HepG2 (cell line): ENCODE results near the gene AFDN. TPM values are rescaled to one million over a fixed set of nuclear protein-coding genes. Genes with fewer than 3 reads are reported as not detected.

Source experiments
- ATAC-seq: fragments of 200-7000 bp; cut with Tn5 transposase; 3 replicates; pipeline ENCODE4 v1.9.1; 2020; ENCODE audit warnings: mild to moderate bottlenecking, moderate library complexity
- BruUV-seq: library from RNA; stranded (reverse); fragments of 400-500 nt; replicated peaks from 2 replicates; lab custom pipeline; 2021; lab: Mats Ljungman, UMichigan
- CTCF ChIA-PET: fragments of 300-600 bp; formaldehyde crosslinking; extraction: SDS; loops from one replicate; lab custom pipeline; 2021; ENCODE audit warnings: low total read pairs, inconsistent platforms, low intra/inter-chr PET ratio; lab: Yijun Ruan, JAX
- POLR2A ChIA-PET: fragments of 350-600 bp; sonication (Branson Sonifier 250); formaldehyde crosslinking; loops from one replicate; lab custom pipeline; 2020; ENCODE audit warnings: antibody characterized with exemption, inconsistent platforms; lab: Yijun Ruan, JAX
- DNase-seq: peaks from one replicate; pipeline ENCODE4 v3.0.0-alpha.2; 2015; ENCODE audit warnings: low spot score
- FAIRE-seq: peaks from 3 replicates; lab custom pipeline; 2011; peaks lifted over from hg19 to GRCh38; lab: Jason Lieb, UNC
- H2AFZ ChIP-seq: one replicate; pipeline ENCODE4 v1.6.1; 2011; ENCODE audit warnings: low read length, inconsistent platforms
- H3K27ac ChIP-seq: fragments of 300-600 bp; 3 replicates; pipeline ENCODE4 v1.8.0; 2011; ENCODE audit warnings: mixed run types, mild to moderate bottlenecking, mixed read lengths, low read length, inconsistent platforms; ENCODE audit not compliant: insufficient read depth; ENCODE audit errors: extremely low read length
- H3K27me3 ChIP-seq, 2 experiments: fragments of 200-600 bp in 1 of 2; 2 replicates in 1 of 2; 3 replicates in 1 of 2; pipeline versions ENCODE4 v1.6.0 to v1.8.0; 2011; ENCODE audit warnings: low read length in 2 of 2, mild to moderate bottlenecking in 2 of 2, moderate library complexity in 2 of 2, inconsistent platforms in 1 of 2; ENCODE audit not compliant: insufficient read depth in 2 of 2, control insufficient read depth in 1 of 2
- H3K36me3 ChIP-seq, 2 experiments: fragments of 200-600 bp in 1 of 2; replicated peaks in 1 of 2; 2 replicates in 1 of 2; 3 replicates in 1 of 2; pipeline versions ENCODE4 v1.5.1 to v1.8.0; 2011; ENCODE audit warnings: low read length in 2 of 2, inconsistent platforms in 1 of 2; ENCODE audit not compliant: insufficient read depth in 2 of 2, control insufficient read depth in 1 of 2
- H3K4me1 ChIP-seq: 2 replicates; pipeline ENCODE4 v1.5.1; 2012; ENCODE audit warnings: low read length, inconsistent platforms; ENCODE audit not compliant: insufficient read depth
- H3K4me2 ChIP-seq: 2 replicates; pipeline ENCODE4 v1.6.0; 2011; ENCODE audit warnings: low read depth, low read length, inconsistent platforms
- H3K4me3 ChIP-seq, 3 experiments: fragments of 200-600 bp in 1 of 3; sonication (generic), shearing (Covaris generic) in 1 of 3; replicated peaks in 1 of 3; 2 replicates each; pipeline ENCODE4 v1.5.1; 2011 to 2016; ENCODE audit warnings: low read length in 3 of 3, inconsistent platforms in 2 of 3, low read depth in 2 of 3, mild to moderate bottlenecking in 2 of 3, control low read depth in 1 of 3, mixed read lengths in 1 of 3; ENCODE audit not compliant: insufficient read depth in 1 of 3
- H3K79me2 ChIP-seq: one replicate; pipeline ENCODE4 v1.6.1; 2011; ENCODE audit warnings: low read length, inconsistent platforms; ENCODE audit not compliant: insufficient read depth
- H3K9ac ChIP-seq: 2 replicates; pipeline ENCODE4 v1.6.0; 2011; ENCODE audit warnings: mild to moderate bottlenecking, low read depth, low read length, inconsistent platforms; ENCODE audit not compliant: insufficient read depth
- H3K9me3 ChIP-seq: 2 replicates; pipeline ENCODE4 v1.5.1; 2012; ENCODE audit warnings: mild to moderate bottlenecking, low read length
- H4K20me1 ChIP-seq: 2 replicates; pipeline ENCODE4 v1.6.0; 2011; ENCODE audit warnings: inconsistent platforms, mild to moderate bottlenecking, low read length, moderate library complexity; ENCODE audit not compliant: insufficient read depth
- CEBPG ChIP-seq: IDR thresholded peaks from 2 replicates; pipeline ENCODE4 v1.6.1; 2016
- MED1 ChIP-seq: sonication (generic); formaldehyde crosslinking; IDR thresholded peaks from 2 replicates; pipeline ENCODE4 v1.4.0; 2020; ENCODE audit warnings: missing genetic modification reagents
- SKI ChIP-seq: fragments of 450-650 bp; IDR thresholded peaks from one replicate; pipeline ENCODE4 v1.6.1; 2018; ENCODE audit warnings: mild to moderate bottlenecking; ENCODE audit not compliant: partially characterized antibody
- SRSF1 ChIP-seq: fragments of 200-400 bp; formaldehyde crosslinking; optimal IDR thresholded peaks from 2 replicates; pipeline ENCODE3; 2017; ENCODE audit warnings: mild to moderate bottlenecking, low read depth, low read length, moderate library complexity
- ZFP37 ChIP-seq: sonication (generic); formaldehyde crosslinking; IDR thresholded peaks from 2 replicates; pipeline ENCODE4 v1.4.0; 2020; ENCODE audit warnings: missing genetic modification reagents, borderline replicate concordance
- ZNF557 ChIP-seq: sonication (generic); formaldehyde crosslinking; IDR thresholded peaks from 2 replicates; pipeline ENCODE4 v1.4.0; 2020; ENCODE audit warnings: missing genetic modification reagents
- ZNF816 ChIP-seq: sonication (generic); formaldehyde crosslinking; IDR thresholded peaks from 2 replicates; pipeline ENCODE4 v1.8.0; 2022; ENCODE audit warnings: missing genetic modification reagents, mild to moderate bottlenecking, borderline replicate concordance
- ZSCAN21 ChIP-seq: sonication (generic); formaldehyde crosslinking; IDR thresholded peaks from 2 replicates; pipeline ENCODE4 v1.8.0; 2022; ENCODE audit warnings: mild to moderate bottlenecking, missing genetic modification reagents, moderate library complexity, borderline replicate concordance
- WGBS: methylation state at CpG from one replicate; pipeline ENCODE4 v1.1.6; 2017; ENCODE audit warnings: low lambda C conversion rate; 5-methylcytosine and 5-hydroxymethylcytosine counted together
- in situ Hi-C: cut with HindIII; loops from 2 replicates; pipeline ENCODE4 v1.10.0; 2017; ENCODE audit warnings: low pct_unique_long_range_greater_than_20kb; ENCODE audit not compliant: extremely low pct_ligation_motif_present
- intact Hi-C: fragments of 100-400 bp; cut with micrococcal nuclease; formaldehyde crosslinking; loops from one replicate; pipeline ENCODE4 v1.10.0; 2022; ENCODE audit not compliant: unreplicated experiment
- polyA plus RNA-seq, 8 experiments: library from polyadenylated mRNA; depleted of rRNA in 3 of 8; stranded (reverse) in 7 of 8; unstranded in 1 of 8; fragments of >200 nt; fragmentation: Illumina TruSeq in 4 of 8; extraction: Trizol in 4 of 8; gene quantifications; 2 replicates each; pipeline versions ENCODE4 v1.2.1 to v1.2.3, GENCODE V29; 2011 to 2016; ENCODE audit warnings: low read depth in 4 of 8, missing spikeins in 1 of 8, mixed read lengths in 1 of 8; ENCODE audit not compliant: insufficient read depth in 1 of 8
- total RNA-seq, 5 experiments: library from RNA; depleted of rRNA; stranded (reverse); fragments of >200 nt; fragmentation: Illumina TruSeq; extraction: Trizol; gene quantifications; 2 replicates each; pipeline ENCODE4 v1.2.3, GENCODE V29; 2016; ENCODE audit warnings: low read depth in 1 of 5
- TF ChIP-seq, protein P1 (sequence below): sonication (generic); IDR thresholded peaks from 2 replicates; pipeline ENCODE4 v1.6.1; 2016; ENCODE audit warnings: low read depth, borderline replicate concordance
- TF ChIP-seq, protein P2 (sequence below): sonication (generic); formaldehyde crosslinking; IDR thresholded peaks from 2 replicates; pipeline ENCODE4 v1.4.0; 2020; ENCODE audit warnings: missing genetic modification reagents
- TF ChIP-seq, protein P3 (sequence below): sonication (generic); formaldehyde crosslinking; IDR thresholded peaks from 2 replicates; pipeline ENCODE4 v1.4.0; 2020; ENCODE audit warnings: missing genetic modification reagents

The AFDN gene
- total and polyA plus RNA-seq, 2 of the 13 experiments (the other 11 are each of a cell fraction or from before 2014, with no cell fraction given): 136 to 151 TPM

DNA sequence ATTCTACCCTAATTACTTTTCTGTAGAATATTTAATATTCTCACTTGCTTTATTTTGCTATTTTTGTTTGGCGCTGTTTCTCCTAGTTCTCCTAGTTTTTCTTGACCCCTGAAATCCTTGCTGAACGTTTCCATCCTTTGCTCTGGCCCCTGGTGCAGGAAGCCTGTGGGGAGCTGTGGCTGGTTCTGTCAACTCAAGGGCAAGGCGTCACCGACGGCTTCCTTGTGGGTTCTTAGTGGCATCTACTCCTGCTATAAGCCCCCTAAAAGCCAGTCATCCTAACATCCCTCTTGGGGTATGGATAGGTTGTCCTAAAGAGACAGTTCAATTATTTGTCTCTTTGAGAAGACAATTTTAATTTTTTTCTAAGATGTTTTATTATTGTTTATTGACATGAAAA, 133.9 kb downstream of the AFDN start:
- FAIRE-seq: no peak
- H3K27ac ChIP-seq: no peak overlapping the region
- BruUV-seq: no TSS peak
- H3K36me3 ChIP-seq: peaks cover 15 to 30% of the 10 kb centered on the region in 2 experiments
- peaks cover 19% of the 10 kb centered on the region for H3K79me2 ChIP-seq
- no peaks in the 10 kb centered on the region for H3K27me3 ChIP-seq
- in situ Hi-C loops: no loop called here
- intact Hi-C loops: loop anchor here (5.0 kb wide), 1 partner anchor 653 kb away; no protein-coding TSS in a partner anchor
- CTCF ChIA-PET: no interaction called here
- no peak overlapping the region for H3K4me2 ChIP-seq
- no peaks in the 10 kb centered on the region for H4K20me1 ChIP-seq
- 96% methylated on average over 5 of the region's 5 CpGs for WGBS
- TF ChIP-seq ZNF557 (CRISPR knock-in tag): no peak
- TF ChIP-seq SKI: no peak
- TF ChIP-seq, protein P1, sequence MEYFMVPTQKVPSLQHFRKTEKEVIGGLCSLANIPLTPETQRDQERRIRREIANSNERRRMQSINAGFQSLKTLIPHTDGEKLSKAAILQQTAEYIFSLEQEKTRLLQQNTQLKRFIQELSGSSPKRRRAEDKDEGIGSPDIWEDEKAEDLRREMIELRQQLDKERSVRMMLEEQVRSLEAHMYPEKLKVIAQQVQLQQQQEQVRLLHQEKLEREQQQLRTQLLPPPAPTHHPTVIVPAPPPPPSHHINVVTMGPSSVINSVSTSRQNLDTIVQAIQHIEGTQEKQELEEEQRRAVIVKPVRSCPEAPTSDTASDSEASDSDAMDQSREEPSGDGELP: no peak
- no peak for DNase-seq
- no peak overlapping the region for H3K4me3 ChIP-seq
- H3K4me1 ChIP-seq: peaks cover 79% of the 10 kb centered on the region
- POLR2A ChIA-PET: no interaction called here
- no peaks in the 10 kb centered on the region for H3K9me3 ChIP-seq
- H2AFZ ChIP-seq: no peak overlapping the region
- H3K9ac ChIP-seq: no peak overlapping the region
- ATAC-seq: no peak

DNA sequence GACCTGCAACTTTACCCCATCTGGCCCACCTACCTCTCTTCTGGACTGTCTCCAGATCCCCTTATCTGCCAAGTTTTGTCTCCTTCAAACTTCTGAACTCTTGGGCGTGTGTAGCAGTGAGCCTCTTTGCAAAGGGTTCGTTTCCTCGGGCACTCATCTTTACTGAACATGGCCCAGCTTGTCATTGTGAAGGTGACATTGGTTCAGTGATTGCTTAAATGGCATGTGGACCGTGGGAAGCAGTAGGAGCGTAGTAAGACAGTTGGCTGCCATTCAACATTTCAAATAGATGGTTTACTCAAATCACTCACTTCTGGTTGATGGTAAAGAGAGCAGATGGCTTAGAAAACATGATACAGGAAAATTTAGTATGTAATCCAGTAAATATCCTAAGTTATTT, 136.0 kb downstream of the AFDN start:
- Histone ChIP-seq H3K4me1 (peaks cover 77% of the 10 kb centered on the region), H3K4me2 (no peak overlapping the region), H3K4me3 (no peak overlapping the region), H3K9me3 (no peaks in the 10 kb centered on the region), H3K27ac (peak overlapping the region; percentile 78), H2AFZ (no peak overlapping the region), H4K20me1 (no peaks in the 10 kb centered on the region), H3K79me2 (peaks cover 16% of the 10 kb centered on the region), H3K9ac (no peak overlapping the region), H3K36me3 (peaks cover 14 to 31% of the 10 kb centered on the region in 2 experiments), H3K27me3 (no peaks in the 10 kb centered on the region)
- FAIRE-seq (no peak), DNase-seq (no peak), ATAC-seq (no peak)
- in situ Hi-C loops (no loop called here), intact Hi-C loops (loop anchor here (5.0 kb wide), 1 partner anchor 655 kb away; no protein-coding TSS in a partner anchor)
- POLR2A ChIA-PET: interaction anchor here (1.0 to 2.5 kb wide), 2 partner anchors 18 to 31 kb away, joined by 3 to 22 read pairs; no protein-coding TSS in a partner anchor
- CTCF ChIA-PET: no interaction called here
- WGBS: 91% methylated on average over 5 of the region's 5 CpGs
- no TSS peak for BruUV-seq
- TF ChIP-seq, protein P2, sequence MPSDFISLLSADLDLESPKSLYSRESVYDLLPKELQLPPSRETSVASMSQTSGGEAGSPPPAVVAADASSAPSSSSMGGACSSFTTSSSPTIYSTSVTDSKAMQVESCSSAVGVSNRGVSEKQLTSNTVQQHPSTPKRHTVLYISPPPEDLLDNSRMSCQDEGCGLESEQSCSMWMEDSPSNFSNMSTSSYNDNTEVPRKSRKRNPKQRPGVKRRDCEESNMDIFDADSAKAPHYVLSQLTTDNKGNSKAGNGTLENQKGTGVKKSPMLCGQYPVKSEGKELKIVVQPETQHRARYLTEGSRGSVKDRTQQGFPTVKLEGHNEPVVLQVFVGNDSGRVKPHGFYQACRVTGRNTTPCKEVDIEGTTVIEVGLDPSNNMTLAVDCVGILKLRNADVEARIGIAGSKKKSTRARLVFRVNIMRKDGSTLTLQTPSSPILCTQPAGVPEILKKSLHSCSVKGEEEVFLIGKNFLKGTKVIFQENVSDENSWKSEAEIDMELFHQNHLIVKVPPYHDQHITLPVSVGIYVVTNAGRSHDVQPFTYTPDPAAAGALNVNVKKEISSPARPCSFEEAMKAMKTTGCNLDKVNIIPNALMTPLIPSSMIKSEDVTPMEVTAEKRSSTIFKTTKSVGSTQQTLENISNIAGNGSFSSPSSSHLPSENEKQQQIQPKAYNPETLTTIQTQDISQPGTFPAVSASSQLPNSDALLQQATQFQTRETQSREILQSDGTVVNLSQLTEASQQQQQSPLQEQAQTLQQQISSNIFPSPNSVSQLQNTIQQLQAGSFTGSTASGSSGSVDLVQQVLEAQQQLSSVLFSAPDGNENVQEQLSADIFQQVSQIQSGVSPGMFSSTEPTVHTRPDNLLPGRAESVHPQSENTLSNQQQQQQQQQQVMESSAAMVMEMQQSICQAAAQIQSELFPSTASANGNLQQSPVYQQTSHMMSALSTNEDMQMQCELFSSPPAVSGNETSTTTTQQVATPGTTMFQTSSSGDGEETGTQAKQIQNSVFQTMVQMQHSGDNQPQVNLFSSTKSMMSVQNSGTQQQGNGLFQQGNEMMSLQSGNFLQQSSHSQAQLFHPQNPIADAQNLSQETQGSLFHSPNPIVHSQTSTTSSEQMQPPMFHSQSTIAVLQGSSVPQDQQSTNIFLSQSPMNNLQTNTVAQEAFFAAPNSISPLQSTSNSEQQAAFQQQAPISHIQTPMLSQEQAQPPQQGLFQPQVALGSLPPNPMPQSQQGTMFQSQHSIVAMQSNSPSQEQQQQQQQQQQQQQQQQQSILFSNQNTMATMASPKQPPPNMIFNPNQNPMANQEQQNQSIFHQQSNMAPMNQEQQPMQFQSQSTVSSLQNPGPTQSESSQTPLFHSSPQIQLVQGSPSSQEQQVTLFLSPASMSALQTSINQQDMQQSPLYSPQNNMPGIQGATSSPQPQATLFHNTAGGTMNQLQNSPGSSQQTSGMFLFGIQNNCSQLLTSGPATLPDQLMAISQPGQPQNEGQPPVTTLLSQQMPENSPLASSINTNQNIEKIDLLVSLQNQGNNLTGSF (CRISPR knock-in tag): no peak
- TF ChIP-seq ZSCAN21 (CRISPR knock-in tag) (no peak), ZNF816 (no peak), SRSF1 (no peak), CEBPG (peak; percentile 37; the same call in 1 of the 2 replicates), ZFP37 (CRISPR knock-in tag) (no peak), MED1 (no peak)
- TF ChIP-seq, protein P3, sequence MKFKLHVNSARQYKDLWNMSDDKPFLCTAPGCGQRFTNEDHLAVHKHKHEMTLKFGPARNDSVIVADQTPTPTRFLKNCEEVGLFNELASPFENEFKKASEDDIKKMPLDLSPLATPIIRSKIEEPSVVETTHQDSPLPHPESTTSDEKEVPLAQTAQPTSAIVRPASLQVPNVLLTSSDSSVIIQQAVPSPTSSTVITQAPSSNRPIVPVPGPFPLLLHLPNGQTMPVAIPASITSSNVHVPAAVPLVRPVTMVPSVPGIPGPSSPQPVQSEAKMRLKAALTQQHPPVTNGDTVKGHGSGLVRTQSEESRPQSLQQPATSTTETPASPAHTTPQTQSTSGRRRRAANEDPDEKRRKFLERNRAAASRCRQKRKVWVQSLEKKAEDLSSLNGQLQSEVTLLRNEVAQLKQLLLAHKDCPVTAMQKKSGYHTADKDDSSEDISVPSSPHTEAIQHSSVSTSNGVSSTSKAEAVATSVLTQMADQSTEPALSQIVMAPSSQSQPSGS: no peak
